Subcutaneous adipose tissue (tissue), 4 donors: ENCODE measurements around the gene CDCP2. TPM values are rescaled to one million over a fixed set of nuclear protein-coding genes. Genes with fewer than 3 reads are reported as not detected.

Experiments
- CTCF ChIP-seq: fragments of 450-650 bp; IDR thresholded peaks from one replicate; pipeline ENCODE4 v1.5.1; 2016; ENCODE audit warnings: low read depth, mild to moderate bottlenecking, control low read depth, antibody characterized with exemption, moderate library complexity
- total RNA-seq, 4 donors: library from RNA; depleted of rRNA; stranded (reverse); fragments of >200 nt; gene quantifications; one replicate each; pipeline ENCODE4 v1.1.0, GENCODE V29; 2016

The CDCP2 gene
- total RNA-seq, 4 donors from 2014 or later = 0.16 TPM; not detected in 3

DNA sequence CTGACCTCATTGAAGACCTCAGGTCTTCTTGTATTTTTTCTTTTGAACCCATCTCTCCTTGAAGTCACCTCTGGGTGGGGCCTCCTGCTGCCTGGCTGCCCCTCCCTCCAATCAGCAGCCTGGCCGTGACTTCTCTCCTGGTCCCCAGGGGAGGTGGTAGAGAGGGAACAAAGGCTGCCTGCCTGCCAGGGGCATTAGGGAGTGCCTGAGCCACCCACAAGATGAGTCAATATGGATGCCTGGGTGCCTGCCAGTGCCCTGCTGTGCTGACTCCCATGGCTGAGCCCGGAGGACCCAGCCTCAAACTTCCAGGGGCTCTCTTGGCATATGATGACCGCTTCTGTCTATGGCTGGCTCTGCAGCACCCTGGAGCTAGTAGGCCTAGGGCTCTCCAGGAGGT is 5.3 kb upstream of the CDCP2 start:
- no peak for TF ChIP-seq CTCF

DNA sequence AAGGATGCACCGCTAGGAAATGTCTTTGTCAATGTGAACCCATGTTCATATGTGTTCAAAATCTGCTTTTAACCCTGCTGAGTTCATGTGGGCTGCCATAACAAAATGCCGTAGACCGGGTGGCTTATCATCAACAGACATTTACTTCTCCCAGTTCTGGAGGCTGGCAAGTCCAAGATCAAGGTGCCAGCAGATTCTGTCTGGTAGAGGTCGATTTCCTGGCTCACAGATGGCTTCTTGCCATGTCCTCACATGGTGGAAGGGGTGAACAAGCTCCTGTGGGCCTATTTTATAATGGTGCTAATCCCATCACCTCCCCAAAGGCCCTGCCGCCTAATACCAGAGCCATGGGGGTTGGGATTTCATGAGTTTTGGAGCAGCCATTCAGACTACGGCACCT is 4.6 kb upstream of the CDCP2 start:
- no peak for TF ChIP-seq CTCF

- TF ChIP-seq CTCF = no peak
These were observed 4.2 kb upstream of the CDCP2 start for GRCh38 chr1:54156986-54157385.

- no peak for TF ChIP-seq CTCF
These were observed 3.4 kb upstream of the CDCP2 start for GRCh38 chr1:54156201-54156600.

- TF ChIP-seq CTCF = no peak
These were observed 987 bp upstream of the CDCP2 start for GRCh38 chr1:54153535-54154439.

- TF ChIP-seq CTCF = no peak
These were observed 1.8 kb downstream of the CDCP2 start for GRCh38 chr1:54151013-54151412.

DNA sequence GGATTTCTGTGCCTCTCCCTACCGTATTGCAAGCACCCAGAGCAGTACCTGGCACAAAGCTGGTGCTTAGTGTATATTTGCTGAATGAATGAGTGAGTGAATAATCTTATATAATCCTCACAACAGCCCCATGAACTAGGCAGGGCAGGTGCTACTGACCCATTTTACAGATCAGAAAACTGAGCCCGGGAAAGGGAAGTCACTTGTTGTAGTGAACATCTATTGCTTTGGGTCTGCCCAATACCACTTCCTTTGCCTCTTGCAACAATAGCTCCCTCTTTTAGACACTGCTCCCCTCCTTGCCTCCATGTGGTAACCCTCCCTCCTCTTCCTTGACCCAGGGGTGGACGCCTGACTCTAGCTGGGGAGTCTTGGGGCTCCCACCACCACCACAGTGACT is 3.1 kb downstream of the CDCP2 start:
- TF ChIP-seq CTCF = no peak
